NCI-H2107 treated with DMSO at 0.1 percent for 48 hours (cell line): ENCODE measurements around the gene C16orf95.

ENCODE experiments used
- DNase-seq: peaks from one replicate; lab custom pipeline; 2025; ENCODE audit not compliant: unreplicated experiment; lab: John Stamatoyannopoulos, UW

Gene C16orf95

DNA sequence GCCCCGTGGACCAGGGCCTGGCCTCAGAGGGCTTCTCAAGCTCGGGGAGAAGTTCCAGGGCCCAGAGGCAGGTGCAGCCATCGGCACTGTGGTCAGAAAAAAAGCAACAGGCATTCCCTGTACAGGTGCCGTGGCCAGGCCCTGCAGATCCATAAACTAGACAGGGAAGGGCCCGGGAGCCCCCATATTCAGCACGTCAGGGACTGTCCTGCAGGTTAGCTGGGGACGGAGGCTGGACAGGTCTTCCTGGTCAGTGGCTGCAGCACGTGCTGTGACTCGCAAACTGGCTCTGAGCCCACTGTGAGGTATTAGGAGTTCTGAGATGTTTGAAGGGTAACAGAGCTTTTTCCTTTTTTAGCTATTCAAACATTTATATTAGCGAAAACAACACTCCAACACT lies 15.0 kb upstream of the C16orf95 start:
- no peak for DNase-seq

DNA sequence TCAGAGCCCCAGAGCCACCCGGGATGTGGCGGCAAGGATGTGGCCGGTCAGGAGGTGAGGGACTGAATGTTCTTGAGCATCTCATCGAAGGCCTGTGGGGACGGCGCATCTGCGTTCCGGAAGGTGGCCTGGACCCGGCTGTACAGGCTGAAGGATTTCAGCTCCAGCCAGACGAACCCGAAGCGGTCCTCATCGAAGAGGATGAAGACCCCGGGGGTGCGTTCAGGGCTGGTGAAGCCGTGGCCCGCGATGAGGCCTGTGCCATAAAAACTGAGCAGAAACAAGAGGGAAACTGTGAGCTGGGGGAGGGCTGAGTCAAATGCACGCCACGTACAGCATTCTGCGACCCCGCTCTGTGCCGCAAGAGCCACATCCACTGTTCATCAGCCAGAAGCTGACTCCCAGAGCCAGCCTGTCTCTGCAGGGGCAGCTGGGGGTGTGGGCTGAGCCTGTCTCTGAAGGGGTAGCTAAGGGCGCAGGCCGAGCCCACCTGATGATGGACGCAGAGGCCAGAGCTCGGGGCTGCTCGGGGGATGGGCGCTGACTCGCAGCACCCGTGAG lies 14.1 kb upstream of the C16orf95 start:
- no peak for DNase-seq

DNA sequence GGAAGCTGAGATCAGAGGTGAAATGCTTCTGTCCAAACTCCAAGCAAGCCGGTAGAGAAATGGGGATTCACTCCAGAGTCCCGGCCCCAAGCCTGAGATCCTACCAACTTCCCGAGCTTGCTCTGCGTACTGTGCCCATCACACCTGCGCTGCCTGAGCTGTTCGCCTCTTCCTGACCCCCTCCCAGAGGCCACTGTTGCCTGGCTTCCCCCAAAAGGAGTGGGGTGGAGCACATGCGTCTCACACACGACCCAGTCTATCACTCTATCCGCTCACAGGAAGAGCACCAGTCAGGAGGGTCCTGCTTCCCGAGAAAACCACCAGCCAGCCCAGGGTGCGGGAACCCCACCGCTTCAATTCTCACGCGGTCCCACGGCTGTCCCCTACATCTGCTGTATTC lies 13.5 kb upstream of the C16orf95 start:
- no peak for DNase-seq

DNA sequence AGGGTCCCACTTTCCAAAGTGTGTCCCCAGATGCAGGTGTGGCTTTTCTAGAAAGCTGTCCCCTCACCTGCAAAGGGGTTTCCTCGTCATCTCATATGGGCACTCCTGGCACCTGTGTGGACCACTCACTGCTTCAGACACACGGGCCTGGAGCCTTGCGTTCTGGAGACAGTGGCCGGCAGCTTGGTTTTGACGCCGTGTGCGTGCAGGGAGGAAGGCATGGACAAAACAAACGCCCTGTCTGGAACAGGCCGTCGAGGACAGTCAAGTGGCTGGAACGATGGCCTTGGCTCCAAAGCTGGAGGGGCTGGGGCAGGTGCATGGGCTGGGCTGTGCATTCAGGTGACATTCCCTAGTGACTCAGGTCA lies 13.0 kb upstream of the C16orf95 start:
- DNase-seq = no peak

DNA sequence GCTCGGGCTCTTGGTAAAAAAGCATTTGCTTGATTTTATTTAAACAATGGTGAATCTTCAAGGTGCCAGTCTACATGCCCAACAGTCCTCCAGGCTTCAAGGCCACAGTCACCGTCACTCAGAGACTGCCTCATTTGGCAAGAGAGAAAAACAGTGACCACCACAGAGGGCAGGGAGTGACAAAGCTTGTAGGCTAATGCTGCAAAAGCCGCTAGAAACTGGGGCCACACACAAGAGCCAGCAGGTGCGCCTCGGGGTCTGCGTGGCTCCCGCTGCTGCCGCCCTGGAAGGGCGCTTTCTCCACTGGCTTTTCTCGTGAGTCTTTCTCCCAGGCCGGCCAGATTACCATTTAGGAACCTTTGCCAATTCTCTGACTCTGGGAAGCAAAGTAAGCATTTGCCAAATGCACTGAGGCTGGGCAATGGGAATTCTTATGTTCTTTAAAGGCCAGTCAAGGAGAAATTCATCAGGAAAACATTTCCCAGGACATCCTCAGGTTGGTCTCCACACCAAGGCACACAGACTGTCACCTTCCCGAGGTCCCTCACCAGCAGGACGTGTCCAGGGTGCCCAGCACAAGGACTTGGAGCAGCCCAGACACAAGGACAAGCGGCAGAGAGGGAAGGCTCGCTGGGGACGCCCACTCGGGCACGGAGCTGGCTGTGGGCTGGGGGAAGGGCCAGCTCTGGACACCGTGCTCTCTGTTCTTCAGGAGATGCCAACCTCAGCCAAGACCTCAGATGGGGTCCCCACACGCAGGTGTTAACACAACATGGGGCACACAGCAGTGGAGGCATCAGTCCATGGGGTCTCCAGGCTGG lies 12.5 kb upstream of the C16orf95 start:
- no peak for DNase-seq

DNA sequence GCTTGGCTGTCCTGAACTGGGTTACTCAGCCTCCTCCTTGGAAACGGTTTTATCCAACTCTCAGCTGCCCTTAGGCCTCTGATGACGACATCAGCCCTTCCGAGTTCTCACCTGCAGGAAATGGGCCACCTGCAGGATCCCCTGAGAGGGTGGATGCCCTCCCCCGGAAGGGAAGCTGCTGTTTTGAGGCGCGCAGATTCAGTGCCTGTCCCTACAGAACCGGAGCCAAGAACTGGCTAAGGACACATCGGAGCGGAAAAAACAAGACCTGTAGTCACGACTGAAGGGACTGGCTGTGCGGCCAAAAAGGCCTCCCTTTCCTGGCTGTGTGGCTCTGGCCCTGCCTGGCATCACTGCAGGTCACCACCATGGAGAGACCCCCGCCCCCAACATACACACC lies 11.7 kb upstream of the C16orf95 start:
- DNase-seq = no peak

DNA sequence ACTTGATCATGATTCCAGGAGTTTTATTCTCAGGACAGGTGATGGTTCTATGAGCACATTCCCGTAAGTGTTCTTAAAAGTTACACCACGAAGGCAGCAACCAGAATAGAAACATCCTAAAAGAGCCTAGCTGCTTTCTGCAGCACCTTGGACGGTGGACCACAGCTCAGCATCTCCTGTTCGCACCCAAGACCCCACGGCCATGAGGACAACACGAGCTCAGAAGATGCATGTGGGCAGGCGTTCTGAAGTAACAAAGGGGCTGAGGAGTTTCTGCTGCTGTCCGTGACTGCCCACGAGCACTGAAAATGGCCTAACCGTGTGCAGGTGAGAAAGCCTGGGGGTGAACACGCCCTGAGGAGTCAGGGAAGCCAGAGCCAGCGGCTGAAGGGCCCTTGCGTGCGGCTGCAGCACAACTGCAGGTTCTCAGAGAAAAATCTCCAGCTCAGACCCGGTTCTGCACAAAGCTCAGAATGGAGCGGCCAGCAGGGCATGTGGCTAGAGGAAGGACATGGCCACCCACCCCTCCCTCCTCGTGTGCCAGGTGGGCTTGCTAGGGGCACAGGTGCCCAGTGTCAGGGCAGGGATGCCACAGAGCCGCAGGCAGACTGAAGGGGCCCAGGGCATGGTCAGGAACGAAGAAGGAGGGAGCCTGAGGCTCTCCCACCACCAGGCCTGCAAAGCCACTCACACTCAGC lies 10.8 kb upstream of the C16orf95 start:
- DNase-seq = no peak

DNA sequence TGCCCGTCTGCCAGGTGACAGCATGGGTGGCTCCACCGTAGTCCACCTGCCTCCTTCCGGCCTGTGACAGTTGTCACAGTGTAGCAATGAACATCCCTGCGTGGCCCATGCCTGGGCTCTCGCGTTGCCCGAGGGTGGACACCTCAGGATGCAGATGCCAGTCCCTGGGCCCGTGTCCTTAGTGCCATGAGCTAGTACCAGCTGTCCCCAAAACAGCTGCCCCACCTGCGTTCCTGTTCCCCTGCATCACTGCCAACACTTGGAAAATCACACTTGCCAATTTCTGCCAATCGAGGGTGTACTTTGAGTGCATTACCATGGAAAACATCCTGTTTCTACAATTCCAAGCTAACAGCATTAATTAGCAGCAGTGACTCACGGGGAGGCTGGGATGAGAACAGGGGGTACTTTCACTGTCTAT lies 9.0 kb upstream of the C16orf95 start:
- DNase-seq = no peak

DNA sequence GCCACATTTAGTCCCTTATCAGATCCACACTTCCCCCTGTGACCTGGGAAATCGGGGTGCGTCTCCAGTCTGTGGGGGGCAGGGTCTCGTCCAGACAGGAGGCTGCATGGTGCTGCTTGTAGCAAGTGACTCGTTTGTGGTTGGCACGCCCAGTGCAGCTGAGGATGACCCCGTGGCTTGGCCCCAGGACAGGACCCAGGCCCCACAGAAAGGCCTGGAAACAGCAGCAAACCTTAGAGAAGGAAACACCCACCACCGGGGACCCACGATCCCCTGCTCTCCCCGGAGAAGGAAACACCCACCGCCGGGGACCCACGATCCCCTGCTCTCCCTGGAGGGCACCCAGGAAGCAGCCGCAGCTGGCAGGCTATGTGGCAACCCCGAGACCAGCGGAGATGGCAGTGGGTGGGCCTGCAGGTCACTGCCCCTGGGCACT lies 8.2 kb upstream of the C16orf95 start:
- no peak for DNase-seq

DNA sequence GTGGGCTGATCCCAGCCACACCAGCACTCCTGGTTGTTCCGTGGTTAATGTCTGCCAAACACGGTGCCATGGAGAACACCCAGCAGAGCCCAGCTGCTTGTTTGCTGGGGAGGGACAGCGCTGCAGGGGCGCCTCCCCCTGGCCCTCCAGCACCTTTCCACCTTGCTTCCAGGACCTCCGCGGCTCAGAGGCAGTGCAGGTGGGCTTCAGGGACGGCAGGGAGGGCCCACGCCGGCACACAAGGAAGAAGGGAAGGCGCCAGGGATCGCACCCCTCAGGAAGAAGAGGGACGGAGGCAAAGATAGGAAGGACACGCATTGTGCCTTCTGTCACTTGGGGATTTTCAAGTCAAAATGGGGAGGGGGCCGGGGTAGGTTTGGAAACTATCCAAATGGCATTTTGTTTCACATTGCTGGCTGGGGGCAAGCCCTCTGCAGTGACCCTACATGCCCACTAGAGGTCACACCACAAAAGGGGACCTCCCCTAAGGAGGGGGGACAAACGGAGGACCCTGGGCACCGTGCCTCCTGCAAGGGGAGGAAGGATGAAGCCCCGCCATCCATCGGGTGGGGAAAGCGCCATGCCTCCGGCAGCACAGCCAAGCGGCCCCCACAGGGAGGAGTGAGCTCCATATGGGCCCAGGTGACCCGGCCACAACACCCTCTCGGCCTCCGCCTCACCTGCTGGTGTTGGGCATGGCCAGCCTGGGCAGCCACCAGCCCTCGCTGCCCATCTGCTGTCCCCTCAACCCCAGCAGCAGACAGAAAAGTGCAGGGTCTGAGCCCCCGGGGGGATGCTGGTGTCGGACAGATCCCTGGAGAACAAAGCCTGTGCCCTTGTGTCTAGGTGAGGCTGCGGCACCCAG lies 7.5 kb upstream of the C16orf95 start:
- no peak for DNase-seq

DNA sequence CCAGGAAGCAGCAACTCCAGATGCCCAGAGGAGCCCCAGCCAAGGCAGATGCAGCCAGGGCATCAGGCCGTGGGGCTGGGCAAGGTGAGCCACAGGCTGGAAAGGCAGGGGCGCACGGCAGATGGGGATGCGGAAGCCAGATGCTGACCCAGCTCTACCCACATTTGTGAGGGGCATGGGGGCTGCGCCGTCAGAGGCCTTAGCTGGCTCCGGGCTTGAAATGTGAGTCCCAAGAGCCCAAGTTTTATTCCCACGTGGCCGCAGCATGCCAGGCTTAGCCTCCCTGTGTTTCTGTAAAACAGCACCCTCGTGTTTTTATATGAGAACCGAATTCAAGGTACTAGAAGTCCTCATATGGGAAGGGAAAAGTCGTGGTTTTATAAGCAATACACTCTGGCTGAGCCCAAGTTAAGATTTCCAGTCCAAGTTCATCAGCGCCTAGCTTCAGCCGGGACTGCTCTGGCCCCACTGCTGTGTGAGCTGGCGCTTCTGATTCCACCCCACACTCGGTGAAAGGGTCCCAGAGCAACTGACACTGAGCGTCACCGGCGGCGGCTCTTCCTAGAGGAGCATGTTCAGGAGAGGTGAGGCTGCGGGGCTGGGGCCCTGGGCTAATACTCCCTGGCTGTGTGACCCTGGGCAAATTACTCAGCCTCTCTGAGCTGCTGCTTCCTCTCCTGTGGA lies 6.7 kb upstream of the C16orf95 start:
- no peak for DNase-seq

DNA sequence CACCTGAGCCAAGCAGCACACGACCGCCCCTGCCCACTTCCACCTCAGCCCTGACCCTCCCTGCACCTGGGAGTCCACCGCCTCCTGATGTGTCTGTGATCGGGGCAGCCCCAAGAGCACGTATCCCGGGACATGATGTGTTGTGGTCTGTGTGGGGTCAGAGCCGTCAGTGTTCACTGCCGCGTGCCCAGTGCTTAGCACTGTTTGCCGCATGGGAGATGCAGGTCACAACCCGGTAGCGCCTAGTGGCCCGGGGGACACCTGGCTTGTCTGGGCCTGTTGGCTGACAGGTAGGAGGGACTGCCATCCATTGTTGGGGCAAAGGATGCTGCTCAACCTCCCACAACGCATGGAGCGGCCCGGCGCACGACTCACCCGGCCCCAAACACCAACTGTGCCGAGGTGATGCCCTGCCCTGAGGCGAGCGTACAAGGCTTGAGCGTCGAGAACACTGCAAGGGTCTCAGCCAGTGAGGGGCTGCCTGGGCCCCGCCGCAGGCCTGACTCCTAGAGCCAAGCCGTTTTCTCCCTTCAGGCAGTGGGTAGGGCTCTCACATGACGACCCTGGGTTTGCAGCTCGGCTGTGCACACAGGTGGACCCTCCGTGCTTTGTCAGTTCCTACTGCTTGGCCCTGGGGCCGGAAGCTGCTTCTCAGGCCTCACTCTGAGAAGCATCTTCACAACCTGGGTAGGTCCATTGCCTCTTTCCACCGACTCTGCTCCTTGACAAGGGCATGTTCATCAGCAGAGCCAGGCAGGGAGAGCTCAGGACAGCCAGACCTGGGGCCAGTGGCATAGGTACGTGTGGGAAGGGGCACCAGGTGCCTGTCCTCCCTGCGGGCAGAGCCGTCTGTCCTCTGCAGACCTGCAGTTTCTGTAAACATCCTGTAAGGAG lies 5.9 kb upstream of the C16orf95 start:
- no peak for DNase-seq

DNA sequence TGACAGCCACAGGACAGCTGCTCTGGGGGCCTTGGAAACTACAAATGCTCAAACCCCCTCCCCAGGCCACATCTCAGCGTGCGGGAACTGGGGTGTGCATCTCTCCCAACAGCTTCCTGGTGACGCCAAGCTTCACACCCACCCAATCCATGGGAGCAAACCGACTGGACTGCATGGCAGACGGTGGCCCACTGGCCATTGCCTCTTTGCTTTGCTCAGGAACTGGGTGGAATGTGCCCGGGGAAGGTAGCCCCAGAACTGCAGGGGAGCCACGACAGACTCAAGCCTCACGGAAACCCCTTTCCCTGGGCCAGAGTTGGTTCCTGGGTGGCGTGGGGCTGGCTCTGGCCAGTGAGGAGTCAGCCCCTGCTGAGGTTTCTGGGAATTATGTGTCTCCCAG lies 5.2 kb upstream of the C16orf95 start:
- DNase-seq = no peak

DNA sequence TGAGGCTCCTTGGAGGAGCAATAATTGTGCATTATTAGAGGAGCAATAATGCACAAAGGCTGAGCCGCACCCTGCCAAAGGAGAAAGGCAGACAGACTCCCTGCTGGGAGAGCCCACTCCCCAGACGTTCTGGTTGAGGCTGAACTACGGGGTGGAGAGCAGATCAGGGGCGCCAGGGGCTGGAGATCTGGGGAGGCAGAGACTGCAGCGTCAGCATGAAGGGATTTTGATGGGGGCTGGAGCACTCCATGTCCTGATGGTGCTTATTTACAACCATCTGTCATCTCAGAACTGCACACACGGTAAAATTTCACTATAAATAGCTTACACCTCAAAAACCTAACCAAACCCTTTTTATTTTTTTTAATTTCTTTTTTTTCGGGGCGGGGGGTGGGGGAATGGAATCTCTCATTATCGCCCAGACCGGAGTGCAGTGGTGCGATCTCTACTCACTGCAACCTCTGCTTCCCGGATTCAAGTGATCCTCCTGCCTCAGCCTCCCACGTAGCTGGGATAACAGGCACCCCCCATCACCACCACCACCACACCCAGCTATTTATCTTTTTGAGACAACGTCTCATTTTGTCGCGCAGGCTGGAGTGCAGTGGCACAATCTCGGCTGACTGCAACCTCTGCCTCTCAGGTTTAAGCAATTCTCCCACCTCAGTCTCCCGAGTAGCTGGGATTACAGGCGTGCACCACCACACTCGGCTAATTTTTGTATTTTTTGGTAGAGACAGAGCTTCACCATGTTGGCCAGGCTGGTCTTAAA lies 4.3 kb upstream of the C16orf95 start:
- DNase-seq = no peak

DNA sequence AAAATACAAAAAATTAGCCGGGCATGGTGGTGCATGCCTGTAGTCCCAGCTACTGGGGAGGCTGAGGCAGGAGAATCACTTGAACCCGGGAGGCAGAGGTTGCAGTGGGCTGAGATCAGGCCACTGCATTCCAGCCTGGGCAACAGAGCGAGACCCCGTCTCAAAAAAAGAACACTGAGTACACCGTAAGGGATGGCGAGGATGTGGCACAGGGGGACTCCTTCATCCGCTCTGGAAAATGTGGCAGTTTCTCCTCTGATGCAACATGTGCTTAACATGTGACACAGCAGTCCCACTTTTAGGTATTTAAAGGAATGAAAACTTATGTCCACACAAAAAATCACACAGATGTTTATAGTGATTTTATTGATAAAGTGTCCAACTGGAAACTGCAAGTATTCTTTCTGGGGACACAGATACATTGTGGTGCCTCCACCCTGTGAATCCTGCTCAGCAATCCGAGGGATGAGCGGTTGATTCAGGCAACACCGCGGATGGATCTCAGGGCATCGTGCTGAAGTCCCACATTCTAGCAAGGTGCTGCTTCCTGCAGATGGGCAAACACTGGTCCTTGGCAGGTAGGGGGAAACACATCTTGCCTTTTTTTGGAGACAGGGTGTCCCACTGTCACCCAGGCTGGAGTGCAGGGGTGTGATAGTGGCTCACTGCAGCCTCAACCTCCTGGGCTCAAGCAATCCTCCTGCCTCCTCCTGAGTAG lies 3.5 kb upstream of the C16orf95 start:
- no peak for DNase-seq

DNA sequence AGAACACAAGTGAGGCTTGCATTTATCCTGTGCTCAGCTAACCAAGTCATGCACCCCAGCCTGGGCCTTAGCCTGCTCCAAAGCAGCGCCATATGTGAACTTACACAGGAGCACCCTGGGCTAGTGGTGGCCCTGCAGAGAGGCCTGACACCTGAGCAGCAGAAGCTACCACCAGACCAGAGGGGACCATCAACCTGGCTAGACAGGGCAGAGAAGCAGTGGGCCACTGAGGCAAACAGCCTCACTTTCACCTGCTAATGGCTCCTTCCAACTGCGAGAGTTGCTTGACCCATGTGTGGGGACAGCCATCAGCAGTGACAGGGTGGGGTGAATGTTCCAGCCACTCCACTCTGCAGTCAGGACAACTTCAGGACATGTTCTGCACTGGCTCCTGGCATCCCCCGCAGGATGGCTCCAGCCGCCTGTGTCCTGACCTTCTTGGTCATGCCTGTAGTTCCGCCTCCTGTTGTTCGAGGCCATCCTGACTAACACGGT lies 2.9 kb upstream of the C16orf95 start:
- DNase-seq = no peak

DNA sequence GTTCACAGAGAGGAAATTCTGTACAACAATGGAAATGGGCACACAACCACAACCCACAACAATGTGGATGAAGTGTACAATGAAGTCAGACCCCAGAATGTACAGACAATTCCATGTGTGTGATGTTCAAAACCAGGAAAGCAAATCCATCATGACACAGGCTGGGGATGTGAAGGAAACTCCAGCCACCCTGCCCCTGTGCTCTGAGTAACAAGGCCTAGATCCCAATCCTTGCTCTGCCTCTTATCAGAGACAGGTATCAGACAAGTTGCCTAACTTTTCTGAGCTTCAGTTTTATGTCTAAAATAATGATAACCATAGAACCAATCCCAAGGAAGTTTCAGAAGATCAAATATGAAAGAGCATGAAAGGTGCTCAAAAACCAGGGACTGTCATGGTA lies 1.8 kb upstream of the C16orf95 start:
- no peak for DNase-seq
